Measurements from ENCODE around the gene SH3RF1.

DNA sequence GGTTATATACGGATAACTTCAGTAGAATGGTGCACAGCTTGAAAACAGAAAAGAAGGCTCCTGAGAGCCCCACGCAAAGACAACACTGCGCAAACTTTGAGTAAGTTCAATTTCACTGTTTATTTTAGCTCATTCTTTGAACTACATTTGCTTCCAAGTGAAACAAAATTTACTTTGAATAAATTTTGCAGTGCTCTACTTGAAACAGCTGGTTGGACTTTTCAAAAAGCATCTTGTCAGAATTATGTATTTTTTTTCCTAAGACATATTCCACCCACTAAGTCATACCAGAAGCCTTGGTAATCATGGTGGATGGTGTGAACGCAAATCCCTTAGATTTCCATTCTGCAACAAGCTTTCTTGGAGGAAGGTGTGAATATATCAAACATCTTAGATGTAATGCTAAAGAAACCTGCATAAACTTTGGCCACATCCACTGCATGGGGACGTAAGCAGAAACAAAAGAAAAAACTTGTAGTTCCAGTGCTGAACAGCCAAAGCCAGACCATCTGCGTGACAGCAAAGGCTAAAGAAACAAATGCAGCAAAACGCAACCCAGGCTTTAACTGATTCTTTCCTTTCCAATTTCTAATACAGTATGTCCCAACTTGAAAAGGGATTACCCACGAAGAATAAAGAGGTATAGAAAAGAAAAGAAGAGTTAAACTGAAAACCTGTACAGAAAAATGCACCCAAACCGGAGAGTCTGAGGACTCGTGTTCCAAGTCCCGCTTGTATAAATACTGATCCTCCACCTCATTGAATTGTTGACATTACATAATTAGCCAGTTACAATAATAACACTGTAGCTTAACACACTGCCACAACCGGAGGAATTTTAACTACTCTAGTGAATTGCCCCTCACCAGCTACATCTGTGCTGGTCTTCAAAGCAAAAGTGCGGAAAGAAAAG is 90.9 kb downstream of the SH3RF1 start:
- TF ChIP-seq GATA2 (IDR thresholded peaks at IDR 0.05; ENCODE audit: low read depth, low read length) (no peak), GATA3 (IDR thresholded peaks at IDR 0.05; ENCODE audit: low read depth, low read length) (no peak)
